Forelimb muscle (tissue), 1 donor: ENCODE results near the gene NPHS1. TPM values are rescaled to one million over a fixed set of nuclear protein-coding genes. Genes with fewer than 3 reads are reported as not detected.

Source experiments
- polyA plus RNA-seq: library from polyadenylated mRNA; unstranded; fragments of 120-200 nt; gene quantifications from one replicate; pipeline ENCODE4 v1.2.1, GENCODE V29; 2013; ENCODE audit not compliant: insufficient read length

NPHS1 gene
- polyA plus RNA-seq, 1 donor, result 0.24 TPM

Other genes starting within 250 kb of the NPHS1 start
- 10.9 TPM for gene HAUS5, start 239.8 kb downstream of the NPHS1 start, polyA plus RNA-seq
- gene RBM42, start 223.5 kb downstream of the NPHS1 start, polyA plus RNA-seq, result 44.1 TPM
- gene ETV2, start 210.8 kb downstream of the NPHS1 start, polyA plus RNA-seq, result 2.4 TPM
- gene COX6B1, start 204.2 kb downstream of the NPHS1 start, polyA plus RNA-seq, result 266 TPM
- not detected for gene UPK1A, start 186.0 kb downstream of the NPHS1 start, polyA plus RNA-seq
- gene ZBTB32, start 147.9 kb downstream of the NPHS1 start, polyA plus RNA-seq, result not detected
- gene KMT2B, start 134.5 kb downstream of the NPHS1 start, polyA plus RNA-seq, result 23.0 TPM
- gene IGFLR1, start 110.1 kb downstream of the NPHS1 start, polyA plus RNA-seq, result 3.3 TPM
- 16.6 TPM for gene U2AF1L4, start 107.1 kb downstream of the NPHS1 start, polyA plus RNA-seq
- gene PSENEN, start 106.9 kb downstream of the NPHS1 start, polyA plus RNA-seq, result 31.7 TPM
- gene LIN37, start 103.9 kb downstream of the NPHS1 start, polyA plus RNA-seq, result 8.6 TPM
- 853 TPM for gene HSPB6, start 95.5 kb downstream of the NPHS1 start, polyA plus RNA-seq
- 13.9 TPM for gene PROSER3, start 94.3 kb downstream of the NPHS1 start, polyA plus RNA-seq
- 15.0 TPM for gene ARHGAP33, start 76.9 kb downstream of the NPHS1 start, polyA plus RNA-seq
- gene PRODH2, start 39.7 kb downstream of the NPHS1 start, polyA plus RNA-seq, result not detected
- gene KIRREL2, start 4.4 kb upstream of the NPHS1 start, polyA plus RNA-seq, result 0.28 TPM
- 7.1 TPM for gene APLP1, start 16.1 kb upstream of the NPHS1 start, polyA plus RNA-seq
- gene NFKBID, start 48.0 kb upstream of the NPHS1 start, polyA plus RNA-seq, result 1.2 TPM
- 4.7 TPM for gene HCST, start 50.0 kb upstream of the NPHS1 start, polyA plus RNA-seq
- gene TYROBP, start 55.8 kb upstream of the NPHS1 start, polyA plus RNA-seq, result 14.7 TPM
- gene LRFN3, start 83.9 kb upstream of the NPHS1 start, polyA plus RNA-seq, result 7.0 TPM
- gene SDHAF1, start 142.7 kb upstream of the NPHS1 start, polyA plus RNA-seq, result 12.9 TPM
- 0.59 TPM for gene SYNE4, start 156.3 kb upstream of the NPHS1 start, polyA plus RNA-seq
- 8.5 TPM for gene ALKBH6, start 161.7 kb upstream of the NPHS1 start, polyA plus RNA-seq
- 15.5 TPM for gene CLIP3, start 180.4 kb upstream of the NPHS1 start, polyA plus RNA-seq
- gene THAP8, start 201.8 kb upstream of the NPHS1 start, polyA plus RNA-seq, result 8.6 TPM
- gene WDR62, start 202.4 kb upstream of the NPHS1 start, polyA plus RNA-seq, result 2.5 TPM